Mucosa of gallbladder (tissue), 1 donor: ENCODE results near the gene GRK5. TPM values are rescaled to one million over a fixed set of nuclear protein-coding genes. Genes with fewer than 3 reads are reported as not detected.
"Not testable (repeated sequence)": the region's sequence is repeated elsewhere in the genome, so short reads cannot be mapped to it uniquely, and the experiment has no call there.

Experiments used
- DNase-seq: peaks from one replicate; pipeline ENCODE4 v3.0.0-alpha.2; 2020; ENCODE audit warnings: low spot score
- total RNA-seq: library from RNA; stranded (reverse); gene quantifications from one replicate; pipeline ENCODE4 v1.2.1, GENCODE V29; 2021
- donor health status: DM: no; HTN: no; CAD: no.

Gene GRK5
- total RNA-seq, 1 donor from 2014 or later, result 21.1 TPM

- DNase-seq, result no peak
Measured at GRCh38 chr10:119222537-119222936, 15.2 kb downstream of the GRK5 start.

GRCh38 chr10:119222966-119223386 lies 15.6 kb downstream of the GRK5 start:
- DNase-seq, result no peak

GRCh38 chr10:119225083-119225658 lies 17.8 kb downstream of the GRK5 start:
- no peak for DNase-seq

GRCh38 chr10:119227825-119228224 lies 20.5 kb downstream of the GRK5 start:
- DNase-seq, result no peak

GRCh38 chr10:119231654-119232053 lies 24.3 kb downstream of the GRK5 start:
- DNase-seq, result no peak

GRCh38 chr10:119232439-119232838 lies 25.1 kb downstream of the GRK5 start:
- DNase-seq, result not testable (repeated sequence)

- no peak for DNase-seq
Measured at GRCh38 chr10:119233123-119233820, 25.9 kb downstream of the GRK5 start.

- no peak for DNase-seq
Measured at GRCh38 chr10:119233821-119234220, 26.4 kb downstream of the GRK5 start.

- DNase-seq, result no peak
Measured at GRCh38 chr10:119235356-119235755, 28.0 kb downstream of the GRK5 start.

GRCh38 chr10:119237722-119238436 lies 30.5 kb downstream of the GRK5 start:
- DNase-seq, result no peak

GRCh38 chr10:119238577-119238976 lies 31.2 kb downstream of the GRK5 start:
- DNase-seq, result no peak

GRCh38 chr10:119239015-119239414 lies 31.6 kb downstream of the GRK5 start:
- DNase-seq, result not testable (repeated sequence)

- not testable (repeated sequence) for DNase-seq
Measured at GRCh38 chr10:119239630-119240029, 32.3 kb downstream of the GRK5 start.

GRCh38 chr10:119241066-119241465 lies 33.7 kb downstream of the GRK5 start:
- no peak for DNase-seq

- no peak for DNase-seq
Measured at GRCh38 chr10:119242186-119242585, 34.8 kb downstream of the GRK5 start.

- DNase-seq, result no peak
Measured at GRCh38 chr10:119243488-119243887, 36.1 kb downstream of the GRK5 start.

- no peak for DNase-seq
Measured at GRCh38 chr10:119243967-119244366, 36.6 kb downstream of the GRK5 start.

GRCh38 chr10:119245272-119245671 lies 37.9 kb downstream of the GRK5 start:
- DNase-seq, result no peak

- DNase-seq, result no peak
Measured at GRCh38 chr10:119246862-119247549, 39.6 kb downstream of the GRK5 start.

GRCh38 chr10:119247550-119247894 lies 40.2 kb downstream of the GRK5 start:
- DNase-seq, result no peak

- DNase-seq, result no peak
Measured at GRCh38 chr10:119248184-119248583, 40.8 kb downstream of the GRK5 start.

- no peak for DNase-seq
Measured at GRCh38 chr10:119248681-119249080, 41.3 kb downstream of the GRK5 start.
